Neutrophil (primary cell): ENCODE results near the gene WDR72.

Experiments
- H3K27ac ChIP-seq: fragments of 200-600 bp; sonication (generic); 2 replicates; pipeline ENCODE4 v1.5.1; 2016; ENCODE audit warnings: mild to moderate bottlenecking, moderate library complexity
- H3K27me3 ChIP-seq: fragments of 200-600 bp; sonication (generic); 2 replicates; pipeline ENCODE4 v1.6.0; 2016; ENCODE audit warnings: mild to moderate bottlenecking
- H3K36me3 ChIP-seq: fragments of 200-600 bp; sonication (generic); 2 replicates; pipeline ENCODE4 v1.5.1; 2017
- H3K4me1 ChIP-seq, 2 experiments: fragments of 200-600 bp in 1 of 2; sonication (generic) in 1 of 2; 1 replicate in 1 of 2; 2 replicates in 1 of 2; pipeline versions ENCODE4 v1.5.1 to v1.6.1; 2013 to 2016; ENCODE audit warnings: low read depth in 1 of 2, low read length in 1 of 2, mild to moderate bottlenecking in 1 of 2, moderate library complexity in 1 of 2; ENCODE audit not compliant: control insufficient read depth in 1 of 2, insufficient read depth in 1 of 2
- H3K4me3 ChIP-seq, 2 experiments: fragments of 200-600 bp in 1 of 2; sonication (generic) in 1 of 2; 1 replicate in 1 of 2; 2 replicates in 1 of 2; pipeline ENCODE4 v1.5.1; 2013 to 2016; ENCODE audit warnings: low read depth in 1 of 2, low read length in 1 of 2, mild to moderate bottlenecking in 1 of 2, moderate library complexity in 1 of 2
- H3K9me3 ChIP-seq: fragments of 200-600 bp; sonication (generic); 2 replicates; pipeline ENCODE4 v1.5.1; 2016
- CTCF ChIP-seq: fragments of 200-600 bp; sonication (generic); IDR thresholded peaks from 2 replicates; pipeline ENCODE4 v1.5.1; 2016; ENCODE audit warnings: antibody characterized with exemption

WDR72 gene

DNA sequence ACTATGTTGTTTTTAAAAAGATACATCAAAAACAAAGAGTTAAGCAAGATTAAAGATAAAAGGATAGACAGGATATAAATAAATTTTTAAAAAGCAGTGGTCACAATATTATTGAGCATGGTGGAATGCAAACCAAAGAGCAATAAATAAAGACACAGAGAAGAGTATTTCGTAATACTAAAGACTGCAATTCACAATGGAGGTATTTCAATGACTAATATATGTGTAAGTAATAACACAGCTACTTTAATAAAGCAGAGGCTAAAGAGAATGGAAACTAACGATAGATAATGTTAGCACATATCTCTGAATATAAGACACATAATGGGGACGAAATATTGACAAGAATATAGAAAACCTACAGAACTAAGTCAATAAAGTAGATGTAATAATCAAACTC, 219.6 kb downstream of the WDR72 start:
- no peaks in the 10 kb centered on the region for H3K4me1 ChIP-seq
- no peak overlapping the region for H3K27ac ChIP-seq
- no peaks in the 10 kb centered on the region for H3K27me3 ChIP-seq
- no peaks in the 10 kb centered on the region for H3K36me3 ChIP-seq
- no peaks in the 10 kb centered on the region for H3K9me3 ChIP-seq
- H3K4me3 ChIP-seq = no peak overlapping the region
- no peak for TF ChIP-seq CTCF

DNA sequence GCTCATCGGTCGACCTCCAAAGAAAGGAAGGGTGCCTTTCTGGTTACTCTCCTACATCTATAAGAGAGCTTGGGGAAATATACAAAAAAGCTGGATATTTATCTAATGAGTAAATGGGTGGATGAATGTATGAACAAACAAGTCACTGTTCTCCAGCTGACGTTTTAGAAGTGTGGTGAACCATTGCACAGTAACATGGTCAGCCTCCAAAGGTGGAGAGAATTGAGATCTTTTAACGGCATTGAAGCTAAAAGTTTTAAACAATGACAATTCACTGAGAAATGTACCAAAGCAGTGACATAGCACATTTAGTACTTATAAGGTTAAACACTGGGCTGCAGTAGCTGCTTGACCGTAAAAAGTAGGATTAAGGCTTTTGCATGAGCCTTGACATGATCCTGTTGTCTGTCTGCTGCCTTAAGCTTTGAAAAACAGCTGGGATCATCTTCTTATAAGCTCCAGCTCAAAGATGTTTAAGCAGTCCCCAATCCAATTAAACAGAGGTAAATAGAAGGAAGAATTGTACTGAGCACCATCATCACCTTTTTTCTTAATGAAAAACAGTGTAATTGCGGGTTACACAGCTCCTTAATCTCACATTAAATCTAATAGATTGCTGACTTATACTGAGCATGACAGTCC, 222.9 kb downstream of the WDR72 start:
- no peaks in the 10 kb centered on the region for H3K9me3 ChIP-seq

DNA sequence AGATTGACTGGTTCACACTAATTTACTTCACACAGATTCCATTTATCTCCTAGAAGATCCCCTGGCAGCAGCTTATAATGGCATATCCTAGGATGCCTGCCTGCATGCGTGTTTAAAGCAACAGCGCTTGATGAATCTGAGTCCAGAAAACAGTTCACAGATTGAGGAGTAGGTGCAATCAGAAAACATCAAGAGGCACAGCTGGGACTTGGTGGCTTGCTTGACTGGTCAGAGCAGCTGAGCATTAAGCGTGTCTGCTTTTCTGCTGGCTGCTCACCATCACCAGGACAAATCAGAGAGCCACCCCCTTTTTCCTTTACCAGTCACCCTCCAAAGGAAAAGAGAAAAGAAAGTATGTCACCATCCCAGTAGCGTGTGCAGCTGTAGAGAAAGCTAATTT, 223.6 kb downstream of the WDR72 start:
- H3K9me3 ChIP-seq = no peaks in the 10 kb centered on the region
- H3K27ac ChIP-seq = no peak overlapping the region
- H3K36me3 ChIP-seq = no peaks in the 10 kb centered on the region
- H3K4me1 ChIP-seq = no peaks in the 10 kb centered on the region
- H3K4me3 ChIP-seq = no peak overlapping the region
- no peaks in the 10 kb centered on the region for H3K27me3 ChIP-seq
- no peak for TF ChIP-seq CTCF

More for the DNA sequence above, 222.9 kb downstream of the WDR72 start:
- no peak for TF ChIP-seq CTCF
- Histone ChIP-seq H3K4me1 (no peaks in the 10 kb centered on the region), H3K27me3 (no peaks in the 10 kb centered on the region), H3K36me3 (no peaks in the 10 kb centered on the region), H3K4me3 (no peak overlapping the region), H3K27ac (no peak overlapping the region)

GRCh38 chr15:53534105-53534839, 225.2 kb downstream of the WDR72 start:
- Histone ChIP-seq H3K27me3 (no peaks in the 10 kb centered on the region), H3K36me3 (no peaks in the 10 kb centered on the region), H3K4me3 (no peak overlapping the region), H3K4me1 (no peaks in the 10 kb centered on the region), H3K27ac (no peak overlapping the region), H3K9me3 (no peaks in the 10 kb centered on the region)
- TF ChIP-seq CTCF = no peak

DNA sequence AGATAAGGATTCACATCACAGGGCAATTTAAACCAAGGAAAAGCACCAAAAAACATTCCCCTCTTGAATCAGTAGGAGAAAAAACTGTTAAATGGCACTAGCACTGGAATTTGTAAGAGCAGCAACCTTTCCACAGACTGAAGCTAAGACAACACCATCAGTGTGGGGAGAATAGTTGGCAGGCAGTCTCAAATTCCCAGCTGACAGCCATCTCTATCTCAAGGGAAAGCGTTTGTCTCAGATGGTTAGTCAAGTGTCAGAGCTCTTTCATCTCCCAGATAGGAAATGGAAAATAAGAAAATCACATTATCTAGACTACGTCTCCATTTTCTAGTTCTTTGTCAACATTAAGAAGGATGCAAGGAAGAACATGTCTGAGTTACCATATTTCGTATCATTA, 228.7 kb downstream of the WDR72 start:
- H3K27ac ChIP-seq = no peak overlapping the region
- no peaks in the 10 kb centered on the region for H3K4me1 ChIP-seq
- TF ChIP-seq CTCF = no peak
- no peaks in the 10 kb centered on the region for H3K36me3 ChIP-seq
- no peaks in the 10 kb centered on the region for H3K9me3 ChIP-seq
- H3K4me3 ChIP-seq = no peak overlapping the region
- H3K27me3 ChIP-seq = no peaks in the 10 kb centered on the region
